Endothelial cell of umbilical vein (primary cell): Measurements from ENCODE around the gene GSE1. TPM values are rescaled to one million over a fixed set of nuclear protein-coding genes. Genes with fewer than 3 reads are reported as not detected.

Source experiments
- BruUV-seq: library from RNA; stranded (reverse); fragments of 400-500 nt; replicated peaks from 2 replicates; lab custom pipeline; 2021; lab: Mats Ljungman, UMichigan
- CTCF ChIA-PET: fragments of 300-600, 350-600 bp; sonication (Branson Sonifier 250); formaldehyde crosslinking; loops from one replicate; lab custom pipeline; 2021; ENCODE audit warnings: antibody characterized with exemption, inconsistent platforms; lab: Charles Lee
- POLR2A ChIA-PET: fragments of 300-600, 350-600 bp; sonication (Branson Sonifier 250); formaldehyde crosslinking; loops from one replicate; lab custom pipeline; 2021; ENCODE audit warnings: antibody characterized with exemption, inconsistent platforms; lab: Charles Lee
- DNase-seq: peaks from one replicate; pipeline ENCODE4 v3.0.0-alpha.2; 2011; ENCODE audit warnings: low read depth, low spot score
- FAIRE-seq: peaks from 2 replicates; lab custom pipeline; 2011; peaks lifted over from hg19 to GRCh38; lab: Jason Lieb, UNC
- H2AFZ ChIP-seq: 2 replicates; pipeline ENCODE4 v1.6.0; 2012; ENCODE audit warnings: low read depth, low read length, control low read depth, inconsistent platforms
- H3K27ac ChIP-seq: 2 replicates; pipeline ENCODE4 v1.5.1; 2011; ENCODE audit warnings: low read depth, mild to moderate bottlenecking, control low read depth, low read length, moderate library complexity; ENCODE audit not compliant: insufficient read depth
- H3K27me3 ChIP-seq, 2 experiments: 2 replicates each; pipeline versions ENCODE4 v1.6.0 to v1.6.1; 2011; ENCODE audit warnings: low read length in 2 of 2, mixed read lengths in 1 of 2; ENCODE audit not compliant: control insufficient read depth in 2 of 2, insufficient read depth in 2 of 2
- H3K36me3 ChIP-seq, 2 experiments: 2 replicates in 1 of 2; 3 replicates in 1 of 2; pipeline ENCODE4 v1.5.1; 2011; ENCODE audit warnings: low read length in 2 of 2, mild to moderate bottlenecking in 1 of 2, moderate library complexity in 1 of 2; ENCODE audit not compliant: control insufficient read depth in 2 of 2, insufficient read depth in 2 of 2; ENCODE audit errors: extremely low read depth in 1 of 2
- H3K4me1 ChIP-seq: 3 replicates; pipeline ENCODE4 v1.5.1; 2011; ENCODE audit warnings: mild to moderate bottlenecking, low read length; ENCODE audit not compliant: control insufficient read depth, insufficient read depth; ENCODE audit errors: extremely low read depth
- H3K4me2 ChIP-seq: 2 replicates; pipeline ENCODE4 v1.6.1; 2011; ENCODE audit warnings: low read length, control low read depth, mixed read lengths; ENCODE audit not compliant: insufficient read depth
- H3K4me3 ChIP-seq, 3 experiments: fragments of 200-600 bp in 1 of 3; sonication (generic), shearing (Covaris generic) in 1 of 3; replicated peaks in 1 of 3; 2 replicates each; pipeline ENCODE4 v1.5.1; 2011 to 2016; ENCODE audit warnings: control low read depth in 3 of 3, low read length in 3 of 3, mild to moderate bottlenecking in 2 of 3, inconsistent platforms in 1 of 3, low read depth in 1 of 3, moderate library complexity in 1 of 3; ENCODE audit not compliant: insufficient read depth in 1 of 3
- H3K79me2 ChIP-seq: 2 replicates; pipeline ENCODE4 v1.6.0; 2012; ENCODE audit warnings: low read length, inconsistent platforms; ENCODE audit not compliant: control insufficient read depth, insufficient read depth
- H3K9ac ChIP-seq: replicated peaks from 2 replicates; pipeline ENCODE3; 2011; ENCODE audit warnings: low read length, control low read depth; ENCODE audit not compliant: insufficient read depth; ENCODE audit errors: extremely low read depth
- H3K9me1 ChIP-seq: replicated peaks from 3 replicates; pipeline ENCODE4 v1.6.0; 2011; ENCODE audit warnings: mild to moderate bottlenecking, low read length; ENCODE audit not compliant: control insufficient read depth, insufficient read depth; ENCODE audit errors: extremely low read depth
- H3K9me3 ChIP-seq: replicated peaks from 2 replicates; pipeline ENCODE4 v1.5.1; 2012; ENCODE audit warnings: low read length, inconsistent platforms; ENCODE audit not compliant: control insufficient read depth, insufficient read depth
- H4K20me1 ChIP-seq: replicated peaks from 2 replicates; pipeline ENCODE3; 2011; ENCODE audit warnings: mild to moderate bottlenecking, low read length; ENCODE audit not compliant: control insufficient read depth, insufficient read depth; ENCODE audit errors: extremely low read depth
- CTCF ChIP-seq, 2 donors: IDR thresholded peaks; 1 replicate in 1 of 2; 2 replicates in 1 of 2; pipeline ENCODE4 v1.5.1; 2011; ENCODE audit warnings: low read length in 2 of 2, mild to moderate bottlenecking in 2 of 2, moderate library complexity in 2 of 2, control low read depth in 1 of 2, inconsistent platforms in 1 of 2, low read depth in 1 of 2; ENCODE audit not compliant: insufficient read depth in 1 of 2; ENCODE audit errors: extremely low read depth in 1 of 2
- EZH2 ChIP-seq: IDR thresholded peaks from 2 replicates; pipeline ENCODE4 v1.6.1; 2012; ENCODE audit warnings: borderline replicate concordance, low read depth, mild to moderate bottlenecking, moderate library complexity, low read length, inconsistent platforms; ENCODE audit not compliant: severe bottlenecking
- FOS ChIP-seq: IDR thresholded peaks from 2 replicates; pipeline ENCODE4 v1.6.1; 2011; ENCODE audit warnings: mild to moderate bottlenecking, low read length, moderate library complexity, borderline replicate concordance; ENCODE audit not compliant: insufficient read depth
- GATA2 ChIP-seq: IDR thresholded peaks from 2 replicates; pipeline ENCODE4 v1.7.0; 2011; ENCODE audit warnings: low read depth, mild to moderate bottlenecking, moderate library complexity, mixed read lengths, low read length; ENCODE audit not compliant: insufficient read length, insufficient read depth
- JUN ChIP-seq: IDR thresholded peaks from 2 replicates; pipeline ENCODE4 v1.6.1; 2011; ENCODE audit warnings: borderline replicate concordance, low read depth; ENCODE audit not compliant: insufficient read length, insufficient read depth
- MAX ChIP-seq: IDR thresholded peaks from 2 replicates; pipeline ENCODE4 v1.6.1; 2011; ENCODE audit not compliant: insufficient read depth, insufficient read length
- MYC ChIP-seq: IDR thresholded peaks from one replicate; pipeline ENCODE4 v1.6.1; 2011; ENCODE audit warnings: mild to moderate bottlenecking, low read depth, low read length
- POLR2A ChIP-seq: IDR thresholded peaks from 2 replicates; pipeline ENCODE4 v1.6.1; 2012; ENCODE audit warnings: low read depth, mild to moderate bottlenecking, control low read depth, low read length
- POLR2AphosphoS5 ChIP-seq: IDR thresholded peaks from 2 replicates; pipeline ENCODE4 v1.6.1; 2012; ENCODE audit warnings: low read depth, mild to moderate bottlenecking, control low read depth, low read length, moderate library complexity; ENCODE audit not compliant: insufficient read depth
- dilution Hi-C: fragments of 300-500 bp; cut with MboI; formaldehyde crosslinking; loops from one replicate; pipeline ENCODE4 v1.15.0; 2019; ENCODE audit warnings: low sequenced_read_pairs; ENCODE audit not compliant: extremely low pct_ligation_motif_present
- intact Hi-C: fragments of 100-400 bp; cut with micrococcal nuclease; formaldehyde crosslinking; loops from one replicate; pipeline ENCODE4 v1.10.0; 2022
- polyA plus RNA-seq, 4 experiments: library from polyadenylated mRNA; depleted of rRNA in 3 of 4; stranded (reverse) in 3 of 4; unstranded in 1 of 4; fragments of >200 nt; gene quantifications; 2 replicates each; pipeline versions ENCODE4 v1.2.1 to v1.2.3, GENCODE V29; 2011 to 2012; ENCODE audit warnings: missing spikeins in 1 of 4
- total RNA-seq: library from RNA; stranded (reverse); gene quantifications from 2 replicates; pipeline ENCODE4 v1.2.3, GENCODE V29; 2021

The GSE1 gene
- total and polyA plus RNA-seq, 2 donors (not counting 3 experiments of a cell fraction or from before 2014, with no cell fraction given): 4.2 to 18.3 TPM

DNA sequence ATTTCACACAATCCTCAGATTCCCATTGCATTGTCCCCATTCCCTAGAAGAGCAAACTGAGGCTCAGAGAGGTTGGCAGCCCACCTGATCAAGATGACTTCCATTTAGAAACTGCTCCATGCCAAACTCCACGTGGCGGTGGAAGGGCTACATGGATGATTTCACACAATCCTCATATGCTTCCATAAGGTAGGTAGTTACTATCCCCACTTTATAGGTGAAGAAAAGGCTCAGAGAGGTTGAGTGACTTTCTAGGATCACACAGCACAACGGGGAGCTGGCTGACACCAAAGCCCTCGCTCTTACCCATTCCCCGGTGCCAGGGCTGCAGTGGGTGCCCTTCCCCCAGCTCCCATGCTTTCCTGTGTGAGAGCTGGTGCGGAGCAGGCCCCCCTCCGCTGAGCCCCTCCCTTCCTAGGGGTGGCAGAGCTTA, 85.4 kb downstream of the GSE1 start:
- no peaks in the 10 kb centered on the region for H4K20me1 ChIP-seq
- ChIA-PET CTCF (interaction anchor here (0.9 to 1.6 kb wide), 2 partner anchors 15 to 18 kb away, joined by 4 to 7 read pairs; no protein-coding TSS in a partner anchor), POLR2A (no interaction called here)
- no peaks in the 10 kb centered on the region for H3K9me3 ChIP-seq
- no peaks in the 10 kb centered on the region for H3K36me3 ChIP-seq
- no peaks in the 10 kb centered on the region for H3K27me3 ChIP-seq
- BruUV-seq: no TSS peak
- DNase-seq: no peak
- no peaks in the 10 kb centered on the region for H3K9me1 ChIP-seq
- dilution Hi-C loops: no loop called here
- H3K4me3 ChIP-seq: no peak overlapping the region
- no peaks in the 10 kb centered on the region for H3K4me1 ChIP-seq
- TF ChIP-seq MYC: no peak
- H3K4me2 ChIP-seq: no peak overlapping the region
- intact Hi-C loops: no loop called here
- no peaks in the 10 kb centered on the region for H3K79me2 ChIP-seq
- FAIRE-seq: no peak
- no peak overlapping the region for H3K9ac ChIP-seq
- H3K27ac ChIP-seq: no peak overlapping the region
- no peak overlapping the region for H2AFZ ChIP-seq

- no peak for TF ChIP-seq GATA2
- no peak for TF ChIP-seq CTCF (IDR thresholded peaks at IDR 0.05; ENCODE audit: extremely low read depth in 1 of 2, insufficient read depth in 1 of 2, low read depth in 1 of 2, low read length in 2 of 2)
- no peak for TF ChIP-seq EZH2
- no peak for TF ChIP-seq POLR2A
- no peak for TF ChIP-seq MAX
- TF ChIP-seq JUN: no peak
- TF ChIP-seq FOS: no peak
- no peak for TF ChIP-seq MYC
- no peak for TF ChIP-seq POLR2AphosphoS5
These were observed 85.9 kb downstream of the GSE1 start for GRCh38 chr16:85698935-85699558.

More at GRCh38 chr16:85698935-85699558, 85.9 kb downstream of the GSE1 start:
- H3K79me2 ChIP-seq: no peaks in the 10 kb centered on the region
- ChIA-PET POLR2A (no interaction called here), CTCF (interaction anchor here (0.9 to 1.6 kb wide), 3 partner anchors 11 to 18 kb away, joined by 4 to 7 read pairs (median 5); no protein-coding TSS in a partner anchor)
- dilution Hi-C loops (no loop called here), intact Hi-C loops (no loop called here)
- DNase-seq (no peak), FAIRE-seq (no peak)
- H3K4me2 ChIP-seq: no peak overlapping the region
- no peak overlapping the region for H3K4me3 ChIP-seq
- no peaks in the 10 kb centered on the region for H3K9me1 ChIP-seq
- H3K36me3 ChIP-seq: no peaks in the 10 kb centered on the region
- H3K27ac ChIP-seq: no peak overlapping the region
- no peak overlapping the region for H3K9ac ChIP-seq
- BruUV-seq: no TSS peak
- H3K27me3 ChIP-seq: no peaks in the 10 kb centered on the region
- H4K20me1 ChIP-seq: no peaks in the 10 kb centered on the region
- no peaks in the 10 kb centered on the region for H3K4me1 ChIP-seq
- no peak overlapping the region for H2AFZ ChIP-seq
- H3K9me3 ChIP-seq: no peaks in the 10 kb centered on the region
